Measurements from ENCODE around the gene AKAP7.

- TF ChIP-seq CTCF (IDR thresholded peaks at IDR 0.05): no peak
- no peak for TF ChIP-seq POLR2A (IDR thresholded peaks at IDR 0.05)
Measured at GRCh38 chr6:131197716-131198115, 62.4 kb downstream of the AKAP7 start.

Data from esophagus squamous epithelium (tissue), 4 donors.